Mesothelial cell of epicardium (in vitro differentiated cells): ENCODE measurements around the gene TMEM38B. TPM values are rescaled to one million over a fixed set of nuclear protein-coding genes. Genes with fewer than 3 reads are reported as not detected.

ENCODE experiments used
- DNase-seq, 2 experiments: peaks; one replicate each; pipeline ENCODE4 v3.0.0; 2021; ENCODE audit warnings: low spot score in 2 of 2; ENCODE audit not compliant: unreplicated experiment in 2 of 2
- H3K27ac Mint-ChIP-seq: 2 replicates; pipeline ENCODE4 v1.8.0; 2021; ENCODE audit warnings: mixed read lengths
- H3K27me3 Mint-ChIP-seq: 2 replicates; pipeline ENCODE4 v1.8.0; 2021; ENCODE audit warnings: low read depth, mixed read lengths
- H3K36me3 Mint-ChIP-seq: 2 replicates; pipeline ENCODE4 v1.8.0; 2021; ENCODE audit warnings: mixed read lengths
- H3K4me1 Mint-ChIP-seq: 2 replicates; pipeline ENCODE4 v1.8.0; 2021; ENCODE audit warnings: mixed read lengths
- H3K4me3 Mint-ChIP-seq: 2 replicates; pipeline ENCODE4 v1.8.0; 2021; ENCODE audit warnings: mild to moderate bottlenecking, moderate library complexity, mixed read lengths
- H3K9me3 Mint-ChIP-seq: 2 replicates; pipeline ENCODE4 v1.8.0; 2021; ENCODE audit warnings: mixed read lengths
- CTCF ChIP-seq: fragments of 200-600 bp; sonication (generic); IDR thresholded peaks from one replicate; pipeline ENCODE4 v1.5.0; 2021; ENCODE audit warnings: antibody characterized with exemption; ENCODE audit not compliant: unreplicated experiment
- total RNA-seq: library from RNA; stranded (reverse); gene quantifications from 3 replicates; pipeline ENCODE4 v1.2.1, GENCODE V29; 2021

Gene TMEM38B
- total RNA-seq, 1 donor from 2014 or later, result 14.1 TPM

GRCh38 chr9:105816202-105816744, 121.9 kb downstream of the TMEM38B start:
- TF ChIP-seq CTCF, result no peak
- Mint-ChIP-seq H3K36me3 (no peaks in the 10 kb centered on the region), H3K9me3 (peaks cover 46% of the 10 kb centered on the region), H3K27me3 (peaks cover 1% of the 10 kb centered on the region), H3K4me3 (no peak overlapping the region), H3K27ac (no peak overlapping the region), H3K4me1 (no peaks in the 10 kb centered on the region)
- no peak for DNase-seq

- Mint-ChIP-seq H3K27me3 (peaks cover 1% of the 10 kb centered on the region), H3K36me3 (no peaks in the 10 kb centered on the region), H3K27ac (no peak overlapping the region), H3K4me1 (no peaks in the 10 kb centered on the region), H3K9me3 (peaks cover 40% of the 10 kb centered on the region), H3K4me3 (no peak overlapping the region)
- DNase-seq, result no peak
- no peak for TF ChIP-seq CTCF
These were observed 122.6 kb downstream of the TMEM38B start for GRCh38 chr9:105816981-105817380.

- no peaks in the 10 kb centered on the region for H3K4me1 Mint-ChIP-seq
- no peaks in the 10 kb centered on the region for H3K36me3 Mint-ChIP-seq
- no peak for TF ChIP-seq CTCF
- H3K9me3 Mint-ChIP-seq, result peaks cover 44% of the 10 kb centered on the region
- H3K27ac Mint-ChIP-seq, result no peak overlapping the region
- no peak overlapping the region for H3K4me3 Mint-ChIP-seq
- DNase-seq, result no peak
- peaks cover 7% of the 10 kb centered on the region for H3K27me3 Mint-ChIP-seq
These were observed 124.6 kb downstream of the TMEM38B start for GRCh38 chr9:105818903-105819302.

- Mint-ChIP-seq H3K9me3 (peaks cover 56% of the 10 kb centered on the region), H3K27me3 (peaks cover 7% of the 10 kb centered on the region), H3K36me3 (no peaks in the 10 kb centered on the region), H3K4me1 (no peaks in the 10 kb centered on the region), H3K4me3 (no peak overlapping the region), H3K27ac (no peak overlapping the region)
- TF ChIP-seq CTCF, result no peak
- no peak for DNase-seq
These were observed 128.5 kb downstream of the TMEM38B start for GRCh38 chr9:105822814-105823213.

Other genes starting within 250 kb of the TMEM38B start
- gene FSD1L, start 246.5 kb upstream of the TMEM38B start, total RNA-seq, result 9.1 to 11.0 TPM (median 10.6 TPM) in 3 replicates
- 26.8 to 29.6 TPM (median 29.2 TPM) in 3 replicates for gene FKTN, start 136.4 kb upstream of the TMEM38B start, total RNA-seq
- gene TAL2, start 32.1 kb upstream of the TMEM38B start, total RNA-seq, result 0.47 to 0.99 TPM (median 0.84 TPM) in 3 replicates